SH-SY5Y (cell line): Measurements from ENCODE around the gene MCM7.

Experiments used
- GATA2 ChIP-seq: IDR thresholded peaks from 2 replicates; pipeline ENCODE4 v1.6.1; 2011; ENCODE audit warnings: mild to moderate bottlenecking, low read depth, low read length
- GATA3 ChIP-seq: IDR thresholded peaks from 2 replicates; pipeline ENCODE4 v1.6.1; 2011; ENCODE audit warnings: low read depth, mild to moderate bottlenecking, low read length, moderate library complexity

GRCh38 chr7:100107125-100107737, 6.0 kb upstream of the MCM7 start:
- no peak for TF ChIP-seq GATA2
- TF ChIP-seq GATA3: no peak
